B cell (primary cell): ENCODE results near the gene ANKRD33B. TPM values are rescaled to one million over a fixed set of nuclear protein-coding genes. Genes with fewer than 3 reads are reported as not detected.

ENCODE experiments used
- ATAC-seq: fragments of 200-7000 bp; cut with Tn5 transposase; one replicate; pipeline ENCODE4 v1.10.0; 2021; ENCODE audit warnings: low read depth, mild to moderate bottlenecking, moderate number of reproducible peaks, moderate library complexity
- CTCF ChIA-PET: fragments of 350-600 bp; sonication (Branson Sonifier 250); formaldehyde crosslinking; loops from one replicate; lab custom pipeline; 2021; ENCODE audit warnings: antibody characterized with exemption, inconsistent platforms; lab: Charles Lee
- POLR2A ChIA-PET: fragments of 350-600 bp; sonication (Branson Sonifier 250); formaldehyde crosslinking; loops from one replicate; lab custom pipeline; 2021; ENCODE audit warnings: antibody characterized with exemption; lab: Charles Lee
- DNase-seq: peaks from one replicate; pipeline ENCODE4 v3.0.0; 2013
- H2AFZ ChIP-seq: 2 replicates; pipeline ENCODE4 v1.6.1; 2012; ENCODE audit warnings: mild to moderate bottlenecking, low read depth, low read length; ENCODE audit not compliant: insufficient read depth, poor library complexity, severe bottlenecking
- H3K27ac ChIP-seq, 2 donors: 1 replicate in 1 of 2; 2 replicates in 1 of 2; pipeline ENCODE4 v1.5.1; 2012 to 2013; ENCODE audit warnings: low read length in 2 of 2, mild to moderate bottlenecking in 2 of 2, moderate library complexity in 1 of 2
- H3K27me3 ChIP-seq, 4 experiments: fragments of 200-600 bp in 1 of 4; sonication (generic) in 1 of 4; replicated peaks in 1 of 4; 1 replicate in 2 of 4; 2 replicates in 2 of 4; pipeline versions ENCODE4 v1.6.1 to v1.7.0; 2013 to 2016; ENCODE audit warnings: low read length in 3 of 4, mild to moderate bottlenecking in 2 of 4, mixed read lengths in 1 of 4, moderate library complexity in 1 of 4; ENCODE audit not compliant: insufficient read depth in 4 of 4, control insufficient read depth in 3 of 4; ENCODE audit errors: control extremely low read depth in 1 of 4
- H3K36me3 ChIP-seq, 2 experiments: replicated peaks in 1 of 2; 1 replicate in 1 of 2; 2 replicates in 1 of 2; pipeline versions ENCODE4 v1.6.1 to v1.7.1; 2013; ENCODE audit warnings: low read length in 1 of 2; ENCODE audit not compliant: insufficient read depth in 2 of 2, control insufficient read depth in 1 of 2; ENCODE audit errors: control extremely low read depth in 1 of 2, extremely low read depth in 1 of 2
- H3K4me1 ChIP-seq, 2 donors: fragments of 200-600 bp in 1 of 2; sonication (generic) in 1 of 2; 1 replicate in 1 of 2; 2 replicates in 1 of 2; pipeline versions ENCODE4 v1.5.1 to v1.6.1; 2013 to 2017; ENCODE audit warnings: low read length in 2 of 2; ENCODE audit not compliant: control insufficient read depth in 2 of 2, insufficient read depth in 2 of 2
- H3K4me2 ChIP-seq: replicated peaks from 2 replicates; pipeline ENCODE3; 2012; ENCODE audit warnings: mild to moderate bottlenecking, low read depth, low read length; ENCODE audit not compliant: poor library complexity, severe bottlenecking
- H3K4me3 ChIP-seq, 5 experiments: fragments of 200-600 bp in 1 of 5; sonication (generic) in 1 of 5; 1 replicate in 3 of 5; 2 replicates in 2 of 5; pipeline versions ENCODE4 v1.5.1 to v1.7.0; 2011 to 2016; ENCODE audit warnings: low read length in 4 of 5, mild to moderate bottlenecking in 4 of 5, low read depth in 2 of 5, control low read depth in 1 of 5, moderate library complexity in 1 of 5; ENCODE audit not compliant: insufficient read depth in 1 of 5; ENCODE audit errors: control extremely low read depth in 1 of 5, extremely low read depth in 1 of 5
- H3K79me2 ChIP-seq: fragments of 200-600 bp; sonication (generic); one replicate; pipeline ENCODE4 v1.6.0; 2016; ENCODE audit warnings: low read length; ENCODE audit not compliant: control insufficient read depth, insufficient read depth
- H3K9ac ChIP-seq: fragments of 200-600 bp; sonication (generic); 2 replicates; pipeline ENCODE4 v1.6.1; 2017; ENCODE audit warnings: mild to moderate bottlenecking, low read length, moderate library complexity
- H3K9me3 ChIP-seq, 3 donors: one replicate each; pipeline versions ENCODE4 v1.6.1 to v1.7.1; 2013; ENCODE audit warnings: low read length in 2 of 3; ENCODE audit not compliant: control insufficient read depth in 2 of 3, insufficient read depth in 1 of 3; ENCODE audit errors: control extremely low read depth in 1 of 3
- H4K20me1 ChIP-seq: 2 replicates; pipeline ENCODE4 v1.6.0; 2012; ENCODE audit warnings: mild to moderate bottlenecking, low read length; ENCODE audit not compliant: insufficient read depth, control insufficient read depth, poor library complexity, severe bottlenecking
- H3K27ac Mint-ChIP-seq: one replicate; pipeline ENCODE4 v1.8.0; 2021; ENCODE audit warnings: mixed read lengths
- H3K27me3 Mint-ChIP-seq: one replicate; pipeline ENCODE4 v1.8.0; 2021; ENCODE audit warnings: mixed read lengths
- H3K4me1 Mint-ChIP-seq: one replicate; pipeline ENCODE4 v1.8.0; 2021; ENCODE audit warnings: mixed read lengths
- H3K4me3 Mint-ChIP-seq: one replicate; pipeline ENCODE4 v1.8.0; 2021; ENCODE audit warnings: mixed read lengths
- H3K9me3 Mint-ChIP-seq: one replicate; pipeline ENCODE4 v1.8.0; 2022; ENCODE audit warnings: mixed read lengths; ENCODE audit not compliant: insufficient read depth
- EZH2 ChIP-seq: IDR thresholded peaks from 2 replicates; pipeline ENCODE4 v1.6.1; 2012; ENCODE audit warnings: borderline replicate concordance, low read depth, mild to moderate bottlenecking, moderate library complexity, low read length; ENCODE audit not compliant: insufficient read depth, poor library complexity, severe bottlenecking
- WGBS: methylation state at CpG from one replicate; pipeline ENCODE4 v1.1.5; 2013; ENCODE audit warnings: missing lambda C conversion rate; ENCODE audit not compliant: insufficient coverage; 5-methylcytosine and 5-hydroxymethylcytosine counted together
- intact Hi-C: fragments of 100-400 bp; cut with micrococcal nuclease; formaldehyde crosslinking; loops from one replicate; pipeline ENCODE4 v1.10.0; 2022
- polyA plus RNA-seq: library from polyadenylated mRNA; depleted of rRNA; stranded (reverse); fragments of >200 nt; gene quantifications from 2 replicates; pipeline ENCODE4 v1.2.3, GENCODE V29; 2012
- total RNA-seq, 2 donors: library from RNA; stranded (reverse); fragments of 120-200 nt in 1 of 2; gene quantifications; 1 replicate in 1 of 2; 2 replicates in 1 of 2; pipeline versions ENCODE4 v1.2.3 to v1.2.4, GENCODE V29; 2013 to 2022
- TF ChIP-seq, protein P1 (sequence below): fragments of 200-600 bp; IDR thresholded peaks from one replicate; pipeline ENCODE4 v1.8.0; 2022; ENCODE audit warnings: antibody characterized with exemption, mild to moderate bottlenecking

ANKRD33B gene
- total and polyA plus RNA-seq, 2 donors (not counting 1 experiment from before 2014, with no cell fraction given): 2.9 to 23.4 TPM

DNA sequence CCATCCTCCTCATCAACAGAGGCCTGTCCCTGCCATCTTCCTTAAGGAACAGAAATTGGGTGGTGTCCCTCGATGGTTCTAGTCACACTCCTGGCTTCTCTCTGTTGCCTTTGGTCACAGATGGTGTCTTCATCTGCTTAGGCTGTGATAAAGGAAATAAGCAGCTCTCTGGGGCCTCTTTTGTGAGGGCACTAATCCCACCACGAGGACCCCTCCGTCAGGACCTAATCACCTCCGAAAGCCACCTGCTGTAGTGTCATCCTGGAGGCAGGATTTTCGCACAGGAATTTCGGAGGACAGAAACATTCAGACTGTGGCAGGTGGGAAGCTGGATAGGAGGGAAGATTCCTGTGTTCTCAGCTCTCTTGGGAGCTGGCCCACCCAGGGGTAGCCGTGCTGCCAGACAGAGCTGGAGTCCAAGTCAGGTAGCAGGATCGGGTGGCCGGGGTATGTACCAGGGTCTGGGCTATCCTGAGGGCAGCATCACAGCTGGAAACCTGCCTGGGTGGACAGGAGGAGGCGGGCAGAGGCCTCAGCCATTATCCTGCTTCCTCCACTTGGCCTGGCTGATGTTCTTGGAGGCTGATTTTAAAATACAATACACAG, 59.5 kb downstream of the ANKRD33B start:
- H3K4me1 ChIP-seq: peaks cover 8 to 16% of the 10 kb centered on the region in 2 donors
- DNase-seq (no peak), ATAC-seq (no peak)
- TF ChIP-seq, protein P1, sequence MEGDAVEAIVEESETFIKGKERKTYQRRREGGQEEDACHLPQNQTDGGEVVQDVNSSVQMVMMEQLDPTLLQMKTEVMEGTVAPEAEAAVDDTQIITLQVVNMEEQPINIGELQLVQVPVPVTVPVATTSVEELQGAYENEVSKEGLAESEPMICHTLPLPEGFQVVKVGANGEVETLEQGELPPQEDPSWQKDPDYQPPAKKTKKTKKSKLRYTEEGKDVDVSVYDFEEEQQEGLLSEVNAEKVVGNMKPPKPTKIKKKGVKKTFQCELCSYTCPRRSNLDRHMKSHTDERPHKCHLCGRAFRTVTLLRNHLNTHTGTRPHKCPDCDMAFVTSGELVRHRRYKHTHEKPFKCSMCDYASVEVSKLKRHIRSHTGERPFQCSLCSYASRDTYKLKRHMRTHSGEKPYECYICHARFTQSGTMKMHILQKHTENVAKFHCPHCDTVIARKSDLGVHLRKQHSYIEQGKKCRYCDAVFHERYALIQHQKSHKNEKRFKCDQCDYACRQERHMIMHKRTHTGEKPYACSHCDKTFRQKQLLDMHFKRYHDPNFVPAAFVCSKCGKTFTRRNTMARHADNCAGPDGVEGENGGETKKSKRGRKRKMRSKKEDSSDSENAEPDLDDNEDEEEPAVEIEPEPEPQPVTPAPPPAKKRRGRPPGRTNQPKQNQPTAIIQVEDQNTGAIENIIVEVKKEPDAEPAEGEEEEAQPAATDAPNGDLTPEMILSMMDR: no peak
- no peak for TF ChIP-seq EZH2
- H4K20me1 ChIP-seq: peaks cover 17% of the 10 kb centered on the region
- ChIA-PET CTCF (interaction anchor here (8.0 kb wide), 1 partner anchor 171 kb away, joined by 326 read pairs; no protein-coding TSS in a partner anchor), POLR2A (no interaction called here)
- no peak overlapping the region for H3K27ac Mint-ChIP-seq
- H3K27me3 ChIP-seq: no peaks in the 10 kb centered on the region
- H3K9me3 Mint-ChIP-seq: no peaks in the 10 kb centered on the region
- no peak overlapping the region for H2AFZ ChIP-seq
- no peak overlapping the region for H3K4me3 ChIP-seq
- no peak overlapping the region for H3K9ac ChIP-seq
- H3K9me3 ChIP-seq: peaks cover 0 to 4% (median 0%) of the 10 kb centered on the region in 3 donors
- H3K4me1 Mint-ChIP-seq: peaks cover 39% of the 10 kb centered on the region
- H3K36me3 ChIP-seq: peaks cover 2 to 5% of the 10 kb centered on the region in 2 experiments
- no peaks in the 10 kb centered on the region for H3K27me3 Mint-ChIP-seq
- WGBS: 100% methylated on average over 8 of the region's 10 CpGs
- H3K27ac ChIP-seq: no peak overlapping the region
- H3K79me2 ChIP-seq: peaks cover 58% of the 10 kb centered on the region
- no peak overlapping the region for H3K4me2 ChIP-seq
- H3K4me3 Mint-ChIP-seq: no peak overlapping the region
- intact Hi-C loops: no loop called here

DNA sequence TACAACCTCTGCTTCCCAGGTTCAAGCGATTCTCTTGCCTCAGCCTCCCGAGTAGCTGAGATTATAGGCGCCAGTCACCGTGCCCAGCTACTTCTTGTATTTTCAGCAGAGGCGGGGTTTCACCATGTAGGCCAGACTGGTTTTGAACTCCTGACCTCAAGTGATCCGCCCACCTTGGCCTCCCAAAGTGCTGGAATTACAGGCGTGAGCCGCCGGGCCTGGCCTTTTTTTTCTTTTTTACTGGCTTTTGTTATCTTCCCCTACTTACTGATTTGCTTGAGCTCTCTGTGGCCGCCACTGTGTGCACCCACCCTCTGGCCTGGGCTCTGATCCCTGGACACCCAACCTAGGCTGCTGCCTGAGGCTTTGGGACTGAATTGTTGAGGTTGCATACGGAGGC, 60.3 kb downstream of the ANKRD33B start:
- peaks cover 0 to 4% (median 0%) of the 10 kb centered on the region in 3 donors for H3K9me3 ChIP-seq
- Mint-ChIP-seq H3K27ac (no peak overlapping the region), H3K9me3 (no peaks in the 10 kb centered on the region), H3K27me3 (no peaks in the 10 kb centered on the region), H3K4me1 (peaks cover 46% of the 10 kb centered on the region), H3K4me3 (no peak overlapping the region)
- intact Hi-C loops: no loop called here
- DNase-seq: no peak
- peaks cover 0 to 3% of the 10 kb centered on the region in 2 experiments for H3K36me3 ChIP-seq
- WGBS: 93% methylated on average over 7 of the region's 11 CpGs
- peaks cover 16% of the 10 kb centered on the region for H4K20me1 ChIP-seq
- H3K4me3 ChIP-seq: no peak overlapping the region
- ATAC-seq: no peak
- no peak overlapping the region for H3K27ac ChIP-seq
- CTCF ChIA-PET: interaction anchor here (2.4 to 8.0 kb wide), 2 partner anchors 16 to 172 kb away, joined by 10 to 326 read pairs; no protein-coding TSS in a partner anchor
- peaks cover 61% of the 10 kb centered on the region for H3K79me2 ChIP-seq
- POLR2A ChIA-PET: no interaction called here
- H3K9ac ChIP-seq: no peak overlapping the region
- H3K27me3 ChIP-seq: no peaks in the 10 kb centered on the region
- peaks cover 8 to 16% of the 10 kb centered on the region in 2 donors for H3K4me1 ChIP-seq
- H2AFZ ChIP-seq: no peak overlapping the region
- H3K4me2 ChIP-seq: no peak overlapping the region
- no peak for TF ChIP-seq EZH2
- TF ChIP-seq, protein P1: no peak
